Measurements from ENCODE around the gene ARHGAP6. TPM values are rescaled to one million over a fixed set of nuclear protein-coding genes. Genes with fewer than 3 reads are reported as not detected.

ARHGAP6 gene
- total and polyA plus RNA-seq, 2 of the 4 experiments (the other 2 are of a cell fraction) = 1.4 to 1.8 TPM

- H2BK20ac ChIP-seq (ENCODE audit: low read depth, low read length) = 0 out of 2 replicates have a peak overlapping the region, but pooled peaks have one; percentile 69
- ChIA-PET CTCF (no interaction called here), POLR2A (ENCODE audit: unreplicated experiment) (no interaction called here)
- no peak overlapping the region for H4K5ac ChIP-seq (ENCODE audit: low read depth, low read length)
- in situ Hi-C loops (cut with MboI; ENCODE audit: low sequenced_read_pairs) = no loop called here
- ATAC-seq (ENCODE audit: low read depth) (no peak), DNase-seq (no peak)
- H4K20me1 ChIP-seq (ENCODE audit: insufficient read depth, low read length) = no peaks in the 10 kb centered on the region
- no peaks in the 10 kb centered on the region for H3K9me1 ChIP-seq (ENCODE audit: insufficient read depth, low read length)
- peak overlapping the region; percentile 39 for H2BK120ac ChIP-seq (ENCODE audit: low read depth, low read length)
- H3K56ac ChIP-seq (ENCODE audit: extremely low read depth, insufficient read depth, low read length) = no peak overlapping the region
- H2BK15ac ChIP-seq (ENCODE audit: low read depth, low read length) = 0 out of 3 replicates have a peak overlapping the region, but pooled peaks have one; percentile 36
- no peak overlapping the region for H3K4me2 ChIP-seq (ENCODE audit: low read depth, low read length)
- H3K9me3 ChIP-seq (ENCODE audit: control insufficient read depth, insufficient read depth, low read length) = no peaks in the 10 kb centered on the region
- no peak overlapping the region for H2BK5ac ChIP-seq (ENCODE audit: low read depth, low read length, poor library complexity, severe bottlenecking)
- intact Hi-C loops (cut with micrococcal nuclease) = no loop called here
- no peak overlapping the region; the same call in 1 of the 2 replicates for H3K14ac ChIP-seq (replicated peaks; ENCODE audit: low read depth, low read length)
- TF ChIP-seq MAZ (IDR thresholded peaks at IDR 0.05; ENCODE audit: borderline replicate concordance, low read depth, low read length) (no peak), POLR2A (IDR thresholded peaks at IDR 0.05; ENCODE audit: low read depth, low read length) (no peak), RFX5 (IDR thresholded peaks at IDR 0.05; ENCODE audit: low read depth, low read length) (no peak), NFE2L2 (IDR thresholded peaks at IDR 0.05; ENCODE audit: low read depth, low read length) (no peak), MXI1 (IDR thresholded peaks at IDR 0.05; ENCODE audit: borderline replicate concordance, low read depth, low read length) (no peak)
- dilution Hi-C loops (cut with HindIII; ENCODE audit: low sequenced_read_pairs, unreplicated experiment) = no loop called here
- no peak overlapping the region for H3K9ac ChIP-seq (ENCODE audit: low read depth, low read length)
- no peak overlapping the region for H2AK9ac ChIP-seq (replicated peaks; ENCODE audit: low read depth, low read length, poor library complexity)
- no peaks in the 10 kb centered on the region; the same call in 1 of the 2 replicates for H3K4me1 ChIP-seq (ENCODE audit: control insufficient read depth, insufficient read depth, low read length)
- H3K4ac ChIP-seq (ENCODE audit: low read depth, low read length) = no peak overlapping the region
- H3K79me1 ChIP-seq (ENCODE audit: low read depth in 1 of 2, low read length in 2 of 2) = no peaks in the 10 kb centered on the region
- H2AK5ac ChIP-seq (ENCODE audit: low read depth, low read length) = 0 out of 2 replicates have a peak overlapping the region, but pooled peaks have one; percentile 48
- H3K27ac ChIP-seq (ENCODE audit: insufficient read depth, low read length) = no peak overlapping the region
- no peak overlapping the region for H3K23ac ChIP-seq (ENCODE audit: low read depth, low read length)
- no peak overlapping the region for H2AFZ ChIP-seq (replicated peaks; ENCODE audit: low read length, poor library complexity)
- peak overlapping the region; percentile 38; the same call in 1 of the 2 replicates for H4K91ac ChIP-seq (ENCODE audit: insufficient read depth, low read depth, low read length)
- no TSS peak for BruUV-seq (replicated peaks)
- 75% methylated on average over 2 of the region's 2 CpGs; no CpG with 5 or more reads in 1 of the 2 experiments for WGBS, 2 experiments (ENCODE audit: extremely low coverage in 2 of 2, insufficient read length in 1 of 2)
- H4K8ac ChIP-seq (ENCODE audit: low read depth in 2 of 2, low read length in 2 of 2) = no peak overlapping the region; a peak in 1 of 4 replicates
- H3K4me3 ChIP-seq (ENCODE audit: insufficient read depth, low read depth, low read length) = no peak overlapping the region
- no peaks in the 10 kb centered on the region for H3K36me3 ChIP-seq (ENCODE audit: control insufficient read depth, insufficient read depth, low read length)
- no peak overlapping the region for H3K18ac ChIP-seq (ENCODE audit: low read depth, low read length)
- H3K27me3 ChIP-seq (ENCODE audit: control insufficient read depth, insufficient read depth, low read length) = no peaks in the 10 kb centered on the region
These were observed 393.4 kb downstream of the ARHGAP6 start for GRCh38 chrX:11272290-11272689.
